ENCODE measurements around the gene RAP1GAP. TPM values are rescaled to one million over a fixed set of nuclear protein-coding genes. Genes with fewer than 3 reads are reported as not detected.

Gene RAP1GAP
- total RNA-seq, 4 donors from 2014 or later: 0.33 to 0.83 (median 0.56) TPM

DNA sequence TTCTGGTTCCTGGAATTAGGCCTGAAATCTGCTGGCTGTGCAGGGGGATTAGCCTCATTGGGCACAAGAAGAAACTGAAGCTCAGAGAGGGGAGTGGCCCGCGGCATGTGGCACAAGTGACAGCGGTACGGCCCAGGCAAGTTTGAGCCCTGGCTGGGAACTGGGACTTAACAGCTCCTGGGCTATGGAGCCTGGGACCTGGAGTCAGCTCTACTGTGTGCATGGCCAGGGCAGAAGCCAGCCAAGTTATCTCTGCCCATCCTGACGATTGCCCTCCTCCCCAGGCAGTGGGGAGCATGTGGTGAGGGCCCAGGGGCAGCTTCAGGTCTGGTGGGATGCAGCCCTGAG, 98.7 kb downstream of the RAP1GAP start:
- H3K36me3 ChIP-seq: no peaks in the 10 kb centered on the region
- WGBS: 97% methylated on average over 5 of the region's 5 CpGs
- H3K4me1 ChIP-seq: peaks cover 20 to 22% (median 22%) of the 10 kb centered on the region in 4 donors
- TF ChIP-seq POLR2AphosphoS5 (IDR thresholded peaks at IDR 0.05) (no peak), EP300 (IDR thresholded peaks at IDR 0.05) (no peak), POLR2A (IDR thresholded peaks at IDR 0.05; ENCODE audit: low read depth) (no peak), CTCF (IDR thresholded peaks at IDR 0.05) (no peak)
- no peak for DNase-seq (ENCODE audit: extremely low spot score)
- intact Hi-C loops (cut with DNase I): loop anchor here (5.0 kb wide), 1 partner anchor 198 kb away; no protein-coding TSS in a partner anchor
- H3K9me3 ChIP-seq: peaks cover 0 to 5% (median 0%) of the 10 kb centered on the region in 4 donors
- H3K4me3 ChIP-seq: no peak overlapping the region
- H3K27ac ChIP-seq (replicated peaks in 1 of 4): no peak overlapping the region
- H3K27me3 ChIP-seq: no peaks in the 10 kb centered on the region

- intact Hi-C loops (cut with DNase I): loop anchor here (5.0 kb wide), 1 partner anchor 198 kb away; no protein-coding TSS in a partner anchor
- DNase-seq (ENCODE audit: extremely low spot score): no peak
- Histone ChIP-seq H3K4me3 (no peak overlapping the region), H3K27me3 (peaks cover 0 to 4% (median 0%) of the 10 kb centered on the region in 4 donors), H3K36me3 (no peaks in the 10 kb centered on the region), H3K9me3 (peaks cover 0 to 5% (median 0%) of the 10 kb centered on the region in 4 donors), H3K4me1 (peaks cover 15 to 17% (median 17%) of the 10 kb centered on the region in 4 donors), H3K27ac (replicated peaks in 1 of 4) (no peak overlapping the region)
- TF ChIP-seq EP300 (IDR thresholded peaks at IDR 0.05) (no peak), POLR2AphosphoS5 (IDR thresholded peaks at IDR 0.05) (no peak), CTCF (IDR thresholded peaks at IDR 0.05) (no peak), POLR2A (IDR thresholded peaks at IDR 0.05; ENCODE audit: low read depth) (no peak)
- 78% methylated on average over 10 of the region's 10 CpGs for WGBS
Observed at GRCh38 chr1:21569820-21570527, 99.2 kb downstream of the RAP1GAP start.

DNA sequence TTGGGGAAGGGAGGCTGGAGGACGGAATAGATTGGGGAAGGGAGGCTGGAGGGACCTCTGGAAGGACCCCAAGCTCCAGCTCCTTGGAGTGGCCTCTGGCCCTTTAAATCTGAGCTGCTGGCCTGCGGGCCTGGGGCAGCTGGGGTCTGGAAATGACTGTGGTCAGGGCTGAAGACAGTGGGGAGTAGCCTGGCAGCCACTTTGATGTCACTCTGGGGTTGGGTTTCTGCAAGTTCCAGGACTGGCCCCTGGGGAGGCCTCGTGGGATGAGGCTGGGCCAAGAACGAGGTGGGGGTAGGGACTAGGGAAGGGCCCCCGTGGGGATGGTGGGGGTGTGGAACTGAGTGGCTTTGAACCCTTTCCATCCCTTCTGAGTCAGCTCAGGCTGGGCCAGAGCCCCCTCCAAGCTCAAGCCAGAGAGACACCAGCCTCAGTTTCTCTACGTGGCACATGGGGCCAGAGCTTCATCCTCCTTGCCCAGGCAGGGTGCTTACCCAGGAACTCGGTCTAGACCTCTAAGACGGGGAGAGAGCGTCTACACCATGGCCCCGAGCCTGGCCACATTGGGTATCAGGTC, 100.3 kb downstream of the RAP1GAP start:
- WGBS: 82% methylated on average over 8 of the region's 10 CpGs
- no peak overlapping the region for H3K27ac ChIP-seq (replicated peaks in 1 of 4)
- H3K27me3 ChIP-seq: peaks cover 0 to 13% (median 0%) of the 10 kb centered on the region in 4 donors
- TF ChIP-seq POLR2A (IDR thresholded peaks at IDR 0.05; ENCODE audit: low read depth) (no peak), CTCF (IDR thresholded peaks at IDR 0.05) (no peak), EP300 (IDR thresholded peaks at IDR 0.05) (no peak), POLR2AphosphoS5 (IDR thresholded peaks at IDR 0.05) (no peak)
- H3K9me3 ChIP-seq: peaks cover 0 to 5% (median 0%) of the 10 kb centered on the region in 4 donors
- H3K36me3 ChIP-seq: no peaks in the 10 kb centered on the region
- DNase-seq (ENCODE audit: extremely low spot score): no peak
- peaks cover 6% of the 10 kb centered on the region in 4 donors for H3K4me1 ChIP-seq
- intact Hi-C loops (cut with DNase I): no loop called here
- H3K4me3 ChIP-seq: no peak overlapping the region

- TF ChIP-seq POLR2A (IDR thresholded peaks at IDR 0.05; ENCODE audit: low read depth) (no peak), CTCF (IDR thresholded peaks at IDR 0.05) (no peak)
- Histone ChIP-seq H3K9me3 (peaks cover 0 to 5% (median 0%) of the 10 kb centered on the region in 4 donors), H3K27me3 (peaks cover 0 to 14% (median 0%) of the 10 kb centered on the region in 4 donors), H3K27ac (replicated peaks in 1 of 4) (no peak overlapping the region), H3K36me3 (no peaks in the 10 kb centered on the region), H3K4me3 (no peak overlapping the region), H3K4me1 (no peaks in the 10 kb centered on the region)
- intact Hi-C loops (cut with DNase I): no loop called here
- 90% methylated on average over 15 of the region's 15 CpGs for WGBS
- no peak for DNase-seq (ENCODE audit: extremely low spot score)
Observed at GRCh38 chr1:21568006-21568746, 101.0 kb downstream of the RAP1GAP start.

Data from esophagus muscularis mucosa (tissue), 4 donors.